Gastrocnemius medialis (tissue), 4 donors: ENCODE results near the gene CHST13.

Experiments
- POLR2A ChIP-seq, 2 donors: fragments of 450-650 bp; IDR thresholded peaks; one replicate each; pipeline ENCODE4 v1.6.1; 2017; ENCODE audit warnings: antibody characterized with exemption in 2 of 2, mild to moderate bottlenecking in 2 of 2, moderate library complexity in 2 of 2
- TF ChIP-seq, protein P1 (sequence below), 5 experiments: fragments of 450-650 bp in 3 of 5; fragments of 200-600 bp in 2 of 5; sonication (generic) in 2 of 5; IDR thresholded peaks in 4 of 5; conservative IDR thresholded peaks in 1 of 5; 1 replicate in 4 of 5; 2 replicates in 1 of 5; pipeline ENCODE4 v1.5.1; 2016 to 2019; ENCODE audit warnings: antibody characterized with exemption in 5 of 5, mild to moderate bottlenecking in 3 of 5, moderate library complexity in 3 of 5

DNA sequence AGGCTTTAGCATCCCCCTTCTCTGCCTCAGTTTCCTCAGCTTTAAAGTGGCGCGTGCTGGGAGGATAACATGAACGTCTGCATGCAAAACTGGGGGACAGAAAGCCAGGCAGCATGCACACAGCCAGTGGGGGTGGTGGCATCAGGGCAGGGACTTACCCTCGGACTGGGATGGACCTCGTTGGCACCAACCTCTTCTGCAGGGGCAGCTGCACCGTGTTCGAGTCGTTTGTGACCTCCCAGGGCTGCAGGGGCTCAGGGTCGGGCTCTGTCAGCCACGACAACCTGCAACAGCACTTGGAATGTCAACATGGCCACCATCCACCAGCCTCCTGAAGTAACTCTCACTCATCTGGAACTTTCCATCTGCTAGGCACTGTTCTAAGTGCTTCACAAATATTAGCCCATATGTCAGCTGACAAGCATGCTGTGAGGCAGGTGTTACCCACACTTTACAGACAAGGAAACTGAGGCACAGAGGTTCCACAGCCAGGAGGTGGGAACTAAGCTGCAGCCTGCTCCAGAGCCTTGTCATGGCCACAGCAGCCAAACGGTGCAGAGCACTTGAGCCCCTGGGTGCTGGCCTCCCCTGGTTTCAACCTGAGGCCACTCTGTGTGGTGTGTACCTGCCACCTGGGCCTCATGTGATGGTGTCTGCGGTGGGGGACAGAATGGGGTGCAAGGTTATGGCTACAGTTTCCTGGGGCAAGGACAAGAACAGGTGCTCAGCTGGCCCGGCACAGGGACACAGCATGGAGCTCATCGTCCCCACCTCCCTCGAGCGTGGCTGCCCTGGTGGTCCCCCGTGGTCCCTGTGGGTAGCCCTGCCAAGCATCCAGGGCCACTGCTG lies 28.1 kb downstream of the CHST13 start:
- no peak for TF ChIP-seq POLR2A (IDR thresholded peaks at IDR 0.05)
- TF ChIP-seq, protein P1, sequence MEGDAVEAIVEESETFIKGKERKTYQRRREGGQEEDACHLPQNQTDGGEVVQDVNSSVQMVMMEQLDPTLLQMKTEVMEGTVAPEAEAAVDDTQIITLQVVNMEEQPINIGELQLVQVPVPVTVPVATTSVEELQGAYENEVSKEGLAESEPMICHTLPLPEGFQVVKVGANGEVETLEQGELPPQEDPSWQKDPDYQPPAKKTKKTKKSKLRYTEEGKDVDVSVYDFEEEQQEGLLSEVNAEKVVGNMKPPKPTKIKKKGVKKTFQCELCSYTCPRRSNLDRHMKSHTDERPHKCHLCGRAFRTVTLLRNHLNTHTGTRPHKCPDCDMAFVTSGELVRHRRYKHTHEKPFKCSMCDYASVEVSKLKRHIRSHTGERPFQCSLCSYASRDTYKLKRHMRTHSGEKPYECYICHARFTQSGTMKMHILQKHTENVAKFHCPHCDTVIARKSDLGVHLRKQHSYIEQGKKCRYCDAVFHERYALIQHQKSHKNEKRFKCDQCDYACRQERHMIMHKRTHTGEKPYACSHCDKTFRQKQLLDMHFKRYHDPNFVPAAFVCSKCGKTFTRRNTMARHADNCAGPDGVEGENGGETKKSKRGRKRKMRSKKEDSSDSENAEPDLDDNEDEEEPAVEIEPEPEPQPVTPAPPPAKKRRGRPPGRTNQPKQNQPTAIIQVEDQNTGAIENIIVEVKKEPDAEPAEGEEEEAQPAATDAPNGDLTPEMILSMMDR (IDR thresholded peaks at IDR 0.05 in 4 of 5, conservative IDR thresholded peaks at IDR 0.05 in 1 of 5) = no peak
